HepG2 (cell line): ENCODE measurements around the gene LCN12. TPM values are rescaled to one million over a fixed set of nuclear protein-coding genes. Genes with fewer than 3 reads are reported as not detected.
A peak's percentile ranks its signal among the peaks of the same experiment; 100 is the strongest.

Source experiments
- ASH2L ChIP-seq: fragments of 300-600, 200-600 bp; sonication (generic); IDR thresholded peaks from 2 replicates; pipeline ENCODE4 v1.7.0; 2017; ENCODE audit warnings: low read depth, mild to moderate bottlenecking, moderate library complexity, mixed read lengths, low read length; ENCODE audit not compliant: insufficient read length
- GABPA ChIP-seq, 2 experiments: IDR thresholded peaks; 2 replicates each; pipeline ENCODE4 v1.6.1; 2011 to 2016; ENCODE audit warnings: low read depth in 2 of 2, low read length in 1 of 2, missing biosample characterization in 1 of 2, missing genetic modification characterization in 1 of 2
- GATA4 ChIP-seq: sonication (generic); IDR thresholded peaks from 2 replicates; pipeline ENCODE4 v1.6.1; 2016; ENCODE audit warnings: antibody characterized with exemption, low read depth, borderline replicate concordance
- KLF9 ChIP-seq: IDR thresholded peaks from 2 replicates; pipeline ENCODE4 v1.6.1; 2016; ENCODE audit warnings: low read depth
- NAIF1 ChIP-seq: sonication (generic); formaldehyde crosslinking; IDR thresholded peaks from 2 replicates; pipeline ENCODE4 v1.5.0; 2020; ENCODE audit warnings: mild to moderate bottlenecking, missing genetic modification reagents, borderline replicate concordance
- NFIB ChIP-seq: sonication (generic); formaldehyde crosslinking; IDR thresholded peaks from 2 replicates; pipeline ENCODE4 v1.9.0; 2021; ENCODE audit warnings: missing genetic modification reagents, mild to moderate bottlenecking, borderline replicate concordance
- PHF5A ChIP-seq: IDR thresholded peaks from one replicate; pipeline ENCODE4 v1.6.1; 2018; ENCODE audit warnings: low read depth, missing genetic modification reagents; ENCODE audit not compliant: unreplicated experiment
- RBFOX2 ChIP-seq: fragments of 200-400 bp; formaldehyde crosslinking; IDR thresholded peaks from 2 replicates; pipeline ENCODE4 v1.6.1; 2017; ENCODE audit warnings: low read depth, mild to moderate bottlenecking, low read length
- RXRB ChIP-seq: IDR thresholded peaks from 2 replicates; pipeline ENCODE4 v1.6.1; 2016; ENCODE audit warnings: borderline replicate concordance, missing genetic modification reagents, missing compliant biosample characterization
- SKI ChIP-seq: fragments of 450-650 bp; IDR thresholded peaks from one replicate; pipeline ENCODE4 v1.6.1; 2018; ENCODE audit warnings: mild to moderate bottlenecking; ENCODE audit not compliant: partially characterized antibody
- ZNF274 ChIP-seq: sonication (generic); formaldehyde crosslinking; IDR thresholded peaks from 2 replicates; pipeline ENCODE4 v1.5.1; 2020; ENCODE audit warnings: mild to moderate bottlenecking, missing genetic modification reagents
- ZNF589 ChIP-seq: sonication (generic); formaldehyde crosslinking; conservative IDR thresholded peaks from 2 replicates; pipeline ENCODE4 v1.8.0; 2022; ENCODE audit warnings: mild to moderate bottlenecking, moderate library complexity, missing genetic modification reagents
- ZNF746 ChIP-seq: sonication (generic); formaldehyde crosslinking; IDR thresholded peaks from 2 replicates; pipeline ENCODE4 v1.8.0; 2022; ENCODE audit warnings: mild to moderate bottlenecking, missing genetic modification reagents
- ZNF768 ChIP-seq: sonication (generic); formaldehyde crosslinking; IDR thresholded peaks from 2 replicates; pipeline ENCODE4 v1.4.0; 2020; ENCODE audit warnings: missing genetic modification reagents
- ZNF891 ChIP-seq: sonication (generic); formaldehyde crosslinking; IDR thresholded peaks from 2 replicates; pipeline ENCODE4 v1.5.0; 2020; ENCODE audit warnings: mild to moderate bottlenecking, missing genetic modification reagents
- polyA plus RNA-seq, 8 experiments: library from polyadenylated mRNA; depleted of rRNA in 3 of 8; stranded (reverse) in 7 of 8; unstranded in 1 of 8; fragments of >200 nt; fragmentation: Illumina TruSeq in 4 of 8; extraction: Trizol in 4 of 8; gene quantifications; 2 replicates each; pipeline versions ENCODE4 v1.2.1 to v1.2.3, GENCODE V29; 2011 to 2016; ENCODE audit warnings: low read depth in 4 of 8, missing spikeins in 1 of 8, mixed read lengths in 1 of 8; ENCODE audit not compliant: insufficient read depth in 1 of 8
- total RNA-seq, 5 experiments: library from RNA; depleted of rRNA; stranded (reverse); fragments of >200 nt; fragmentation: Illumina TruSeq; extraction: Trizol; gene quantifications; 2 replicates each; pipeline ENCODE4 v1.2.3, GENCODE V29; 2016; ENCODE audit warnings: low read depth in 1 of 5
- TF ChIP-seq, protein P1 (sequence below): sonication (generic); formaldehyde crosslinking; IDR thresholded peaks from 2 replicates; pipeline ENCODE4 v1.8.1; 2023; ENCODE audit warnings: mild to moderate bottlenecking, moderate library complexity, missing genetic modification reagents
- TF ChIP-seq, protein P2 (sequence below): sonication (generic); formaldehyde crosslinking; conservative IDR thresholded peaks from 2 replicates; pipeline ENCODE4 v1.8.0; 2022; ENCODE audit warnings: missing genetic modification reagents
- TF ChIP-seq, protein P3 (sequence below): sonication (generic); formaldehyde crosslinking; IDR thresholded peaks from 2 replicates; pipeline ENCODE4 v1.8.1; 2023; ENCODE audit warnings: mild to moderate bottlenecking, missing genetic modification reagents

Gene LCN12
- total and polyA plus RNA-seq, 2 of the 13 experiments (the other 11 are each of a cell fraction or from before 2014, with no cell fraction given) = 3.4 to 6.9 TPM

DNA sequence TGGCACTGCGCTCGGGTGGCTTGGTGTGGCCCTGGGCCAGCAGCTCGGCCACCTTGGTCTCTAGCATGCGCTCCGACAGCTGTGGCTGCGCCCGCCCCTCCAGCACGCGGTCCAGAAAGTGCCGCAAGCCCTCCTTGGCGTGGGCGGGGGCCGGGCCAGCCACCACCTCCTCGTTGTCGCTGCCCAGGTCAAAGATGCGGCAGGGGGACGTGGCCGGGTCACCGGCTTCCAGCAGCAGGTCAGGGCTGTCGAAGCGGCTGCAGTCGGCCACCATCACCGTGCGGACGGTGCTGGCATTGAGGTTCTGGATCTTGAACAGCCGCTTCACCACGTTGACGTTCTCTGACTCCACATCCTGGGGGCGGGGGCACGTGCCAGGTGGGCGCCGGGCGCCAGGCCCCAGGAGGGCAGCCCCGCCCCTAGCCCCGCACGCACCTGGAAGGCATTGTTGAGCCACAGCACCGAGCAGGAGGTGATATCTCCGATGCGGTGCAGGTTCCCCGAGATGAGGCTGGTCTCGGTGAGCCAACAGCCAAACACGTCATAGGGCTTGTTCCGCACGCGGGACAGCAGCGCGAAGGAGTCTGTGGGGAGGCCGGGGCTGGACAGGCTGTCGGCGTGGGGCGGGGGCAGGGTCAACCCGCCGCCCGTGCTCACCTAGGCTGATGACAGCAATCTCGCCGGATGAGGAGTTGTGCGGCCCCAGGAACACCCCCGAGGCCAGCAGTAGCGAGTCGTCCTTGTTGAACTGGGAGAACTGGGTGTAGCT, 9.8 kb upstream of the LCN12 start (continued):
- TF ChIP-seq, protein P1, sequence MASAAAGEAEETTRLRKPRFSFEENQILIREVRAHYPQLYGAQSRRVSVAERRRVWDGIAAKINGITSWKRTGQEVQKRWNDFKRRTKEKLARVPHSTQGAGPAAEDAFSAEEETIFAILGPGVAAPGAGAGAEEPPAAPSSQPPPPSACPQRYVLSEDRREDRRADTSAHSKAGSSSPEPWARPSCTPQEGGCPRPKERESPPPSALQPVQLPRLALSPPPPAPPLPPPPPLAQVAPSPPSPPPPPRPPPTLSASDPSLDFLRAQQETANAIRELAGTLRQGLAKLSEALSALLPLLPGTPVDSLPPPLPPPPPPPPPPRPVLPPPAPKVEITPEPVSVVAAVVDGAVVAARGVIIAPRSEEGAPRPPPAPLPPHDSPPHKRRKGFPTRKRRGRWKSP (CRISPR knock-in tag) = no peak
- TF ChIP-seq ZNF746 (CRISPR knock-in tag) = no peak
- TF ChIP-seq, protein P2, sequence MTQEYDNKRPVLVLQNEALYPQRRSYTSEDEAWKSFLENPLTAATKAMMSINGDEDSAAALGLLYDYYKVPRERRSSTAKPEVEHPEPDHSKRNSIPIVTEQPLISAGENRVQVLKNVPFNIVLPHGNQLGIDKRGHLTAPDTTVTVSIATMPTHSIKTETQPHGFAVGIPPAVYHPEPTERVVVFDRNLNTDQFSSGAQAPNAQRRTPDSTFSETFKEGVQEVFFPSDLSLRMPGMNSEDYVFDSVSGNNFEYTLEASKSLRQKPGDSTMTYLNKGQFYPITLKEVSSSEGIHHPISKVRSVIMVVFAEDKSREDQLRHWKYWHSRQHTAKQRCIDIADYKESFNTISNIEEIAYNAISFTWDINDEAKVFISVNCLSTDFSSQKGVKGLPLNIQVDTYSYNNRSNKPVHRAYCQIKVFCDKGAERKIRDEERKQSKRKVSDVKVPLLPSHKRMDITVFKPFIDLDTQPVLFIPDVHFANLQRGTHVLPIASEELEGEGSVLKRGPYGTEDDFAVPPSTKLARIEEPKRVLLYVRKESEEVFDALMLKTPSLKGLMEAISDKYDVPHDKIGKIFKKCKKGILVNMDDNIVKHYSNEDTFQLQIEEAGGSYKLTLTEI (CRISPR knock-in tag) = no peak
- TF ChIP-seq RBFOX2 = peak; percentile 50; the same call in 1 of the 2 replicates
- no peak for TF ChIP-seq ZNF589
- TF ChIP-seq ZNF891 (CRISPR knock-in tag) = no peak
- TF ChIP-seq SKI = no peak
- no peak for TF ChIP-seq NAIF1 (CRISPR knock-in tag)
- TF ChIP-seq KLF9 (CRISPR knock-in tag) = no peak
- no peak for TF ChIP-seq GABPA (IDR thresholded peaks at IDR 0.05; ENCODE audit: low read depth, low read length)
- TF ChIP-seq GABPA (CRISPR knock-in tag; IDR thresholded peaks at IDR 0.05; ENCODE audit: low read depth) = no peak
- no peak for TF ChIP-seq GATA4
- no peak for TF ChIP-seq ZNF274 (CRISPR knock-in tag)
- TF ChIP-seq RXRB (CRISPR knock-in tag) = no peak
- no peak for TF ChIP-seq NFIB (CRISPR knock-in tag)
- TF ChIP-seq PHF5A (CRISPR knock-in tag) = no peak
- TF ChIP-seq, protein P3, sequence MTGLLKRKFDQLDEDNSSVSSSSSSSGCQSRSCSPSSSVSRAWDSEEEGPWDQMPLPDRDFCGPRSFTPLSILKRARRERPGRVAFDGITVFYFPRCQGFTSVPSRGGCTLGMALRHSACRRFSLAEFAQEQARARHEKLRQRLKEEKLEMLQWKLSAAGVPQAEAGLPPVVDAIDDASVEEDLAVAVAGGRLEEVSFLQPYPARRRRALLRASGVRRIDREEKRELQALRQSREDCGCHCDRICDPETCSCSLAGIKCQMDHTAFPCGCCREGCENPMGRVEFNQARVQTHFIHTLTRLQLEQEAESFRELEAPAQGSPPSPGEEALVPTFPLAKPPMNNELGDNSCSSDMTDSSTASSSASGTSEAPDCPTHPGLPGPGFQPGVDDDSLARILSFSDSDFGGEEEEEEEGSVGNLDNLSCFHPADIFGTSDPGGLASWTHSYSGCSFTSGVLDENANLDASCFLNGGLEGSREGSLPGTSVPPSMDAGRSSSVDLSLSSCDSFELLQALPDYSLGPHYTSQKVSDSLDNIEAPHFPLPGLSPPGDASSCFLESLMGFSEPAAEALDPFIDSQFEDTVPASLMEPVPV = no peak
- TF ChIP-seq ZNF768 = no peak; the same call in 1 of the 2 replicates
- TF ChIP-seq ASH2L = no peak
